Spleen (tissue), 7 donors: Measurements from ENCODE around the gene SMOC2.

Experiments
- POLR2A ChIP-seq, 3 donors: fragments of 450-650 bp; IDR thresholded peaks; one replicate each; pipeline ENCODE4 v1.5.1; 2017; ENCODE audit warnings: antibody characterized with exemption in 3 of 3, mild to moderate bottlenecking in 1 of 3
- POLR2AphosphoS5 ChIP-seq, 3 donors: sonication (generic); formaldehyde crosslinking; IDR thresholded peaks; one replicate each; pipeline ENCODE4 v1.5.1; 2017; ENCODE audit warnings: antibody characterized with exemption in 3 of 3
- TF ChIP-seq, protein P1 (sequence below), 11 experiments: fragments of 200-600 bp in 7 of 11; fragments of 450-650 bp in 4 of 11; sonication (generic) in 4 of 11; IDR thresholded peaks in 8 of 11; conservative IDR thresholded peaks in 3 of 11; 1 replicate in 7 of 11; 2 replicates in 4 of 11; pipeline versions ENCODE4 v1.4.0 to v1.8.0; 2016 to 2021; ENCODE audit warnings: antibody characterized with exemption in 11 of 11, inconsistent platforms in 4 of 11, mild to moderate bottlenecking in 1 of 11
- donor health status: DM: no; HTN: no; CAD: no; lungs with moderate emphysema.
- donor health status: DM: no; HTN: no; CAD: no.
- donor health status: DM: no; HTN: no; CAD: no.

DNA sequence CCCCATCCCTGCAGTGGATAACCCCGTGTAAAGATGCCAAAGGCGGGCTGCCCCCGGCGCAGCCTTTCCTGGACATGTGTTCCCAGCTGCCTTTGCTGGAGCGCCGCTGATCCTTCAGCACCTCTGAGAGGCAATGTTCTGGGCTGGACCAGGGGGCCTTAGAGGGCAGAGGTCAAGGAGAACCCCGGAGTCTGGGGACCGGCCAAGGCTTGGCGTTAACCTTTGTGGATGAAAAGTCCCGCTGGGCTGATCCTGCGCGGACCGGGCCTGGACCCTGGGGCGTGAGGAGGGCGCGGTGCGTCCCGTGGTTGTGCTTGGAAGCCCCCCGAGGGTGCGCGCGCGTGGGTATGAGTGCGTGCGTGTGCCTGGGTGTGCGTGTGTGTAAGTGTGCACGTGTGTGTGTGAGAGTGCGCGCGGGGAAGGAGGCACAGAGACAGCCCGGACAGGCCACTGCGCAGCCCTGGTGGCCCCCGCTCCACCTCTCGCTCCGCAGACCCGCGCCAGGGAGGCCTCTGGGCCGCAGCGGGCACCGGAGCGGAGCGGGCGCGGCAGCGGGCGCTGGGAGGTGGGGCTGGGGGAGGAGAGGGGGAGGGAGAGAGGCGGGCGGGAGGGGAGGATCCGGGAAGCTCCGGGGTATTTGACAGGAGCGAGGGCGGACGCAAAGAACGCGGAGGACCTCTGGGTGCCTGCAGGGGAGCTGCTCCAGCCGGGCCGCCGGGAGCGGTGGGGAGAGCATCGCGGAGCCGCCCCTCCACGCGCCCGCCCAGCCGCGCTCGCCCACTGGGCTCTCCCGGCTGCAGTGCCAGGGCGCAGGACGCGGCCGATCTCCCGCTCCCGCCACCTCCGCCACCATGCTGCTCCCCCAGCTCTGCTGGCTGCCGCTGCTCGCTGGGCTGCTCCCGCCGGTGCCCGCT lies at the start of gene SMOC2:
- TF ChIP-seq, protein P1, sequence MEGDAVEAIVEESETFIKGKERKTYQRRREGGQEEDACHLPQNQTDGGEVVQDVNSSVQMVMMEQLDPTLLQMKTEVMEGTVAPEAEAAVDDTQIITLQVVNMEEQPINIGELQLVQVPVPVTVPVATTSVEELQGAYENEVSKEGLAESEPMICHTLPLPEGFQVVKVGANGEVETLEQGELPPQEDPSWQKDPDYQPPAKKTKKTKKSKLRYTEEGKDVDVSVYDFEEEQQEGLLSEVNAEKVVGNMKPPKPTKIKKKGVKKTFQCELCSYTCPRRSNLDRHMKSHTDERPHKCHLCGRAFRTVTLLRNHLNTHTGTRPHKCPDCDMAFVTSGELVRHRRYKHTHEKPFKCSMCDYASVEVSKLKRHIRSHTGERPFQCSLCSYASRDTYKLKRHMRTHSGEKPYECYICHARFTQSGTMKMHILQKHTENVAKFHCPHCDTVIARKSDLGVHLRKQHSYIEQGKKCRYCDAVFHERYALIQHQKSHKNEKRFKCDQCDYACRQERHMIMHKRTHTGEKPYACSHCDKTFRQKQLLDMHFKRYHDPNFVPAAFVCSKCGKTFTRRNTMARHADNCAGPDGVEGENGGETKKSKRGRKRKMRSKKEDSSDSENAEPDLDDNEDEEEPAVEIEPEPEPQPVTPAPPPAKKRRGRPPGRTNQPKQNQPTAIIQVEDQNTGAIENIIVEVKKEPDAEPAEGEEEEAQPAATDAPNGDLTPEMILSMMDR (IDR thresholded peaks at IDR 0.05 in 8 of 11, conservative IDR thresholded peaks at IDR 0.05 in 3 of 11) = no peak
- TF ChIP-seq POLR2A (IDR thresholded peaks at IDR 0.05) = no peak
- no peak for TF ChIP-seq POLR2AphosphoS5 (IDR thresholded peaks at IDR 0.05)
